Effector memory CD4-positive, alpha-beta T cell (primary cell): ENCODE measurements around the gene C1orf216.
A peak's percentile ranks its signal among the peaks of the same experiment; 100 is the strongest.
"Not testable (repeated sequence)": the region's sequence is repeated elsewhere in the genome, so short reads cannot be mapped to it uniquely, and the experiment has no call there.

Source experiments
- DNase-seq, 3 donors: peaks; one replicate each; pipeline ENCODE4 v3.0.0-alpha.2; 2020
- H3K27ac ChIP-seq: 2 replicates; pipeline ENCODE4 v1.7.0; 2013; ENCODE audit warnings: mild to moderate bottlenecking, low read length, moderate library complexity; ENCODE audit not compliant: insufficient read depth, poor library complexity, severe bottlenecking
- H3K27me3 ChIP-seq: replicated peaks from 2 replicates; pipeline ENCODE4 v1.7.0; 2013; ENCODE audit warnings: mild to moderate bottlenecking, low read length; ENCODE audit not compliant: insufficient read depth, control insufficient read depth, poor library complexity, severe bottlenecking
- H3K36me3 ChIP-seq: 2 replicates; pipeline ENCODE4 v1.7.0; 2013; ENCODE audit warnings: mild to moderate bottlenecking, low read length, moderate library complexity; ENCODE audit not compliant: control insufficient read depth, insufficient read depth
- H3K4me1 ChIP-seq: 2 replicates; pipeline ENCODE4 v1.7.0; 2013; ENCODE audit warnings: low read length, mild to moderate bottlenecking; ENCODE audit not compliant: control insufficient read depth, insufficient read depth, poor library complexity, severe bottlenecking
- H3K4me3 ChIP-seq: 2 replicates; pipeline ENCODE4 v1.7.0; 2013; ENCODE audit warnings: low read length, low read depth, mild to moderate bottlenecking; ENCODE audit not compliant: insufficient read depth, poor library complexity, severe bottlenecking
- H3K9me3 ChIP-seq: 2 replicates; pipeline ENCODE4 v1.7.0; 2013; ENCODE audit warnings: mild to moderate bottlenecking, low read length, moderate library complexity; ENCODE audit not compliant: control insufficient read depth

C1orf216 gene

DNA sequence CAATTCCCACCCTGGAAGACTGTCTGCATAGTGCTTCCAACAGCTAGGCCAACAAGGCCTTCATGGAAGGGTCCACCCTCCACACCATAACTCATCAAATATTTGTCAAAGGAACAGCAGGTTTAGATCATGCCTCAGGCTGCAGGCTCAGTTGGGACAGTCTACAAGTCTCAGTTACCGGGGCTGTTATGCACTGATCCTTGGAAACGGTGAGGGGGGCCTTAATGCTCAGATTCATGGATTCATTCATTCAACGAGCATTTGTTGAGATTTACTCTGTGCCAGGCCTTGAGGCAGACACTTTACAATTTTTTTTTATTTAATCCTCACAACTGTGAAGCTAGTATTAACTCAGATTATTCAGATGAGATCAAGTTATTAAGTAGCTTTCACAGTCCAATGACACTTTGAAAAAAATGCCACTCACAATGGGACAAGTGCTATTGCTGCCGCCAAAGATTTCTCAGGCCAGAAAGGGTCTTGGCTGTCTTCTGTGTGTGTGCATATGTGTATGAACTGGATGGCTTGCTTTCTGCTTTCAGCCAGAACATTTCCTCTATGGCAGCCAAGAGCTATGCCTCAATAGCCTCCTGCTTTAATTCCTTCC, 8.9 kb upstream of the C1orf216 start:
- H3K9me3 ChIP-seq: no peaks in the 10 kb centered on the region
- no peak overlapping the region for H3K4me3 ChIP-seq
- no peaks in the 10 kb centered on the region for H3K4me1 ChIP-seq

DNA sequence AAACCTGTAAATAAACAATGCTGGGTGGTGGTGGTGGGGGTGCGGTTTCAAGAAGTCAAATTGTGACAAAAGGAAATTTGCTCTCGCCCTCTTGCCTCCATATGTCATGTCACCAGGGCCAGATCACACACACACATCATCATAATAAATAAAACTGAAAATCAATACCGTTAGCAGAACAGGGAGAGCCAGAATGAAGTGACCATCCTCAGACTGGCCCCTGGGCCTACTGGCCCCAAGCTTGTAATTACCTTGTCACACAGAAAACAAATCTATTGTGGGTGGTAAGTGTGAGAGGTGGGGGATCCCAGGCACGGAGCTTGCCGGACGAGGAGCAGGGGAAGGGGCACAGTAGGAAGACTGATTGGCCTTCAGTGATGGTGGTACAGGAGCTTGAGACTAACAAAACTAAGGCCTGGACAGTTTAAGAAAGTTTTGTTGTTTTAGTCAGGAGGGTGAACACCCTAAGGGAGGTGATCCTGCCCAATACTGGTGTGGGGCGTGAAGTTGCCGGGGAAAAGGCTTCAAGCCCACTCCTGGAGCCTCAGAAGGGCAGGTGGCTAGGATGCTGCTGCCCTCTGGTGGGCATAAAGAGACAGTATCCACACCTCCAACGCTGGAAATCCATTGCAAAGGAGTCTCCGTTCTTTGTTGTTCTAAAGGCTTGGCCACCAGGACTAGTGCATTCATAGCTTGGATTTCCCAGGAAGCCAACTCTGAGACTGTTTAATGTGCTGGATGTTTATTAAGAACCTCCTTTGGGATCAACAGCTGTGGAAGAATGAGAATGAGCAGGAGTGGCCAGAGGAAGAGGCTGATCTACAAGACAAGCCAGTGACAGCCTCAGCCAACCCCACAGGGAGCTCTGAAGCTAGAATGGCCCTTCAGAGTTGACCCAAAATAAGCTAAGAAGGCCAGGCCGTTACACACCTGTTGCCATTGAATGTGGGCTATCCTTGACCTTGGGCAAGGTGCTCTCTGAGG, 8.1 kb upstream of the C1orf216 start:
- H3K27me3 ChIP-seq: no peaks in the 10 kb centered on the region

More for the DNA sequence above, 8.9 kb upstream of the C1orf216 start:
- H3K36me3 ChIP-seq: no peaks in the 10 kb centered on the region
- DNase-seq: no peak
- H3K27ac ChIP-seq: no peak overlapping the region
- H3K27me3 ChIP-seq: no peaks in the 10 kb centered on the region

DNA sequence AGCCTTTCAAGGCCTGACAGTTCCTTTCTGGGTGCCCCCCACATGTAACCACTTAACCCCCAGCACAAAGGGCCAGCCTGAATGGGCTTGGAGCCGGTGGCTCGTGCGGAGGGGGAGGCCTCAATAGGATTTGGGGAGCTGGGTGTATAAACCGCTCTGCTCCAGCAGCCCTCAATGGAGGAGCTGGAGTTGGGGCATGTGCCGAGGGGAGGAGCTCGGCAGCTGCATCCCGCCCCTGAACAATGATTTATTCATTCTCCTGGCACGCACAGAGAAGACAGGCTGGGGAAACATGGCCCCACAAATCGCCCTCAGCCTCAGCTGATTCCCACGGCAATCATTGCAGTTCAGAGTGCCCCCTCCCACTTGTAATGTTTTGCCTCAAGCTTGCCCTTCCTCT, 6.9 kb upstream of the C1orf216 start:
- no peaks in the 10 kb centered on the region for H3K36me3 ChIP-seq
- no peak for DNase-seq
- no peaks in the 10 kb centered on the region for H3K27me3 ChIP-seq
- no peaks in the 10 kb centered on the region for H3K4me1 ChIP-seq
- H3K27ac ChIP-seq: no peak overlapping the region
- no peaks in the 10 kb centered on the region for H3K9me3 ChIP-seq
- H3K4me3 ChIP-seq: no peak overlapping the region

More for the DNA sequence above, 8.1 kb upstream of the C1orf216 start:
- H3K4me3 ChIP-seq: no peak overlapping the region
- peak in 2 of 3 donors; percentile 16 to 19 for DNase-seq
- H3K27ac ChIP-seq: no peak overlapping the region
- H3K9me3 ChIP-seq: no peaks in the 10 kb centered on the region
- H3K4me1 ChIP-seq: no peaks in the 10 kb centered on the region
- no peaks in the 10 kb centered on the region for H3K36me3 ChIP-seq

DNA sequence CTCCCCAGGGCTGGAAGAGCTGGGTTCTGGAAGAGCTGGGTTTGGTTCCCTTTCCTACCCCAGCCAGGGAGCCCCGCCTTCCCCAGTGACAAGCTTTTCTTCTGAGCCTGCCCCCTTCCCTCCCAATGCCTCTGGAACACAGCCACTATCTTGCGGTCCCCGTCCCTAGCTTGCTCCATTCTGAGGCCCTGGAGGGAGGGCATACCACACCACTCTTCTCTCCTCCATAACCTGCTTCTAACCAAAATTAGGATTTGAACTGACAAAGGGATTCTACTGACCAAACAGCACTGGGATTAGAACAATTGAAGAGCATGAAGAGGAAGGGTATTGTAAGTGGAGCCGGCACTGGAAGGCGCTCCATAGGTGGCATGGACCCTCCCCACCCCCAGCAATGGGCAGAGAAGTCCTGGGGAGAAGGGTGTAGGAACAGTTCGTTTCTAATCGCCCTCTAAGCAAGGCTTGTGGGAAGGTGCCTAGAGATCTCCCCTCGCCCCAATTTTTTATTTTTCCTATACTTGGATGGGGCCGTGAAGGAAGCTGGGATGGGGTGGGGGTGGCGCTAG, 690 bp downstream of the C1orf216 start:
- H3K36me3 ChIP-seq: no peaks in the 10 kb centered on the region
- H3K4me1 ChIP-seq: peaks cover 22% of the 10 kb centered on the region
- peak overlapping the region; percentile 69 for H3K27ac ChIP-seq
- H3K27me3 ChIP-seq: no peaks in the 10 kb centered on the region
- DNase-seq: no peak
- no peaks in the 10 kb centered on the region for H3K9me3 ChIP-seq
- H3K4me3 ChIP-seq: peak overlapping the region; percentile 87

DNA sequence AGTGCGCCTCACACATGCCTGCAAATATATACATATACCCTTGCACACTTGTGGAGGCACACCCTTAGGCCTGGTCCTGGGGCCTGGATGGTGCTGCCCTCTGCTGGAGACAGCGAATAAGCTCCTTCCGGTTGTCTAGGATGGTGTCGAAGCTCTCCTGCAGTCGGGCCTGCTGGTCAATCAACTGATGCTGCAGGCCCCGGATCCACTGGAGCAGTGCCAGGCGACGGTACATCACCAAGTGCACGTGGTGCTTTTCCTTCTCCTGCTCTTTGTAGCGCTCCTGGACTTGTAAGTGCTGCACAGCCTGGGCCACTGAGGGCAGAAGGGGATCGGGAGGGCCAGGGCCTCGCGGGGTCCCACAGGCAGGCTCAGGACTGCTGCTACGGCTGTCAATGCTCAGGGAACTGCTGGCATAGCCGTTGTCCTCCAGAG, 3.1 kb downstream of the C1orf216 start:
- no peak overlapping the region for H3K27ac ChIP-seq
- no peak overlapping the region for H3K4me3 ChIP-seq
- no peaks in the 10 kb centered on the region for H3K9me3 ChIP-seq
- DNase-seq: peak; percentile 43 to 58 (median 44)
- no peaks in the 10 kb centered on the region for H3K36me3 ChIP-seq
- H3K4me1 ChIP-seq: peaks cover 22% of the 10 kb centered on the region
- no peaks in the 10 kb centered on the region for H3K27me3 ChIP-seq

DNA sequence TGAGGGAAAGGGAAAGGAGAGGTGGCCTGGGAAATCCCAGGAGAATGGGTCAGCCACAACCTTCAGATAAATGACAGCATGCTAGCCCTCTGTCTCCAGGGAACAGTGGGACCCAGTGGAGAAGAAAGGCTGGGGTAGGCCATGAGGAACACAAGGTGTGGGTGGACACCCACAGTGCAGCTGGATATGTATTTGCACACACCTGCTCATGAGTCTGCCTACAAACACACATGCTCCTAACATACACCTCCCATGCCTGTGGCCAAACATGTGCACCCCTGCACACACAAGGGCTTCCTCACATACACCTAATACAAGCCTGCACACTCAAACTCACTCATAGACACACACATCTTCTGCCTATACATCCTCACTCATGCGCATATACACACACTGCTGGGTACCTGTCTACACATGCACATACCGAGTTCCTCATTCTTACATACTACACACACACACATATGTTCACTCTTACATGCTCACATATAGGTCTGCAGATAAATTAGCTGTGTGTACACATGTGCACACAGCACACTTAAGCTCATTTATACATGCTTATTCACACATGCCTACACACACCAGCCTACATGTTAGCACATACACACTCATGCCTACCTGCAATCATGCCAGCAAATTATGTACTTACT, 3.6 kb downstream of the C1orf216 start:
- Histone ChIP-seq H3K4me3 (no peak overlapping the region), H3K27me3 (no peaks in the 10 kb centered on the region), H3K36me3 (no peaks in the 10 kb centered on the region), H3K27ac (no peak overlapping the region), H3K9me3 (no peaks in the 10 kb centered on the region), H3K4me1 (peaks cover 22% of the 10 kb centered on the region)
- no peak for DNase-seq

DNA sequence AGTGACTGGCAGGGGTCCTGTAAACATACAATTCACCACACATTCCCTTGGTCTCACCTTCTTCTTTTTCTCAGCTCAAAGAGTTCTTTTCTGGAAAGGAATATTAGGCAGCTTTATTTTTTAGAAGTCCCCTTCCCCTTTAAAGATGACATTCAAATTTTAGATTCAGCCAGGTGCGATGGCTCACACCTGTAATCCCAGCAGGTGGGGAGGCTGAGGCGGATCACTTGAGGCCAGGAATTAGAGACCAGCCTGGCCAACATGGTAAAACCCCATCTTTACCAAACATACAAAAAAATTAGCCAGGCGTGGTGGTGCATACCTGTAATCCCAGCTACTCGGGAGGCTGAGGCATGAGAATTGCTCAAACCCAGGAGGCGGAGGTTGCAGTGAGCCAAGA, 7.6 kb downstream of the C1orf216 start:
- H3K27ac ChIP-seq, H3K4me3 ChIP-seq, H3K27me3 ChIP-seq, H3K36me3 ChIP-seq, DNase-seq, H3K9me3 ChIP-seq: not testable (repeated sequence)
- H3K4me1 ChIP-seq: peaks cover 18% of the 10 kb centered on the region

DNA sequence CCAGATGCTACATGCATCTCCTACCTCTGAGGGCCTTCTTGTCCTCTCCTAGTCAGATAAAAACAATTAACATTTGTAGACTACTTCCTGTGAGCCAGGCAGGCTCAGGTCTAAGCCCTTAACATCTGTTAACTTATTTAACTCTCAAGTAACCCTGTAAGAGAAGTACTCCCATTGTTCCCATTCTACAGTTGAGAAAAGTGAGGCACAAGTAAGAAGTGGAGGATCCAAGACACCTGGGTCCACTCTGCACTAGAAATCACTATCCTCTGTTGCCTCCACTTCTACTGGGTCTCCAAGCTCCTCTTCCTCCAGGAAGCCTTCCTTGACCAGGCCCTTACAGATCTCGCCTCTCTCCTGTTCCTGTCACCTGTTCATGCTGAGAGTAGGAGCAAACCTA, 9.7 kb downstream of the C1orf216 start:
- DNase-seq: no peak
- no peak overlapping the region for H3K4me3 ChIP-seq
- no peaks in the 10 kb centered on the region for H3K9me3 ChIP-seq
- no peak overlapping the region for H3K27ac ChIP-seq
- H3K36me3 ChIP-seq: no peaks in the 10 kb centered on the region
- peaks cover 9% of the 10 kb centered on the region for H3K4me1 ChIP-seq
- H3K27me3 ChIP-seq: peaks cover 3% of the 10 kb centered on the region

DNA sequence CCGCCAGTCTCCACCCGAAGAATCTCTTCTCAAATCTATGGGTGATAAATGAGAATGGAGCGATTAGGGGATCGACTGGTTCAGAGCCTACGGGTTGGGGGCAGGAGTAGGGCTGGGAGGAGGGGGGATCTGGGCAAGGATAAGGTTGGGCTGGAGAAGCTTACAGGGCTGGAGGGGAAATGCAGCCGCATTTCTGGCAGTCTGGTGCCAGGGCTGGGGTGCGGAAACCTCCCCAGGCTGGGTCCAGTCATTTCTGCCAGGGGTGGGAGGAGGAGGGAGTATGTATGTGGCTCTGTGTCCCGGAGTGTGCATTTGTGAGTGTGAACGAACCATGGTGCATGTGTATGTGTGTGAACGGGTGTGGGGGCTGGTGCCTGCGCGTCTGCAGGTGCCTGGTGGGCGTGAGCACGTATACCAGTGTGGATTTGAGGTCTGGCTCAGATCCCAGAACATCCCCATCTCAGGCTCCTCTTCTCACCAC, 10.2 kb downstream of the C1orf216 start:
- Histone ChIP-seq H3K27me3 (peaks cover 3% of the 10 kb centered on the region), H3K27ac (no peak overlapping the region), H3K4me1 (peaks cover 9% of the 10 kb centered on the region), H3K4me3 (peak overlapping the region; percentile 47), H3K36me3 (no peaks in the 10 kb centered on the region), H3K9me3 (no peaks in the 10 kb centered on the region)
- DNase-seq: no peak
